Subcutaneous abdominal adipose tissue (tissue), 5 donors: ENCODE data around the gene SELENOO.

Source experiments
- H3K27ac ChIP-seq: one replicate; pipeline ENCODE4 v1.7.0; 2013; ENCODE audit warnings: low read depth, mild to moderate bottlenecking, inconsistent platforms, low read length, moderate library complexity
- H3K27me3 ChIP-seq, 5 donors: one replicate each; pipeline ENCODE4 v1.7.0; 2013; ENCODE audit warnings: low read length in 5 of 5, inconsistent platforms in 1 of 5; ENCODE audit not compliant: control insufficient read depth in 5 of 5, insufficient read depth in 4 of 5
- H3K36me3 ChIP-seq, 5 donors: one replicate each; pipeline ENCODE4 v1.7.0; 2013; ENCODE audit warnings: low read length in 5 of 5; ENCODE audit not compliant: control insufficient read depth in 5 of 5, insufficient read depth in 5 of 5
- H3K4me1 ChIP-seq, 5 donors: one replicate each; pipeline ENCODE4 v1.7.0; 2013; ENCODE audit warnings: low read length in 5 of 5, mild to moderate bottlenecking in 3 of 5, moderate library complexity in 1 of 5; ENCODE audit not compliant: control insufficient read depth in 5 of 5, insufficient read depth in 5 of 5
- H3K4me3 ChIP-seq, 5 donors: one replicate each; pipeline ENCODE4 v1.7.0; 2013; ENCODE audit warnings: low read length in 5 of 5, low read depth in 1 of 5
- H3K9ac ChIP-seq, 5 donors: one replicate each; pipeline ENCODE4 v1.7.0; 2013; ENCODE audit warnings: low read length in 5 of 5, mild to moderate bottlenecking in 4 of 5, moderate library complexity in 3 of 5
- H3K9me3 ChIP-seq, 5 donors: one replicate each; pipeline ENCODE4 v1.7.0; 2013; ENCODE audit warnings: low read length in 5 of 5; ENCODE audit not compliant: control insufficient read depth in 5 of 5
- donor health status: healthy.
- donor health status: healthy.
- donor health status: healthy.
- donor health status: healthy.
- donor health status: healthy.

Gene SELENOO

DNA sequence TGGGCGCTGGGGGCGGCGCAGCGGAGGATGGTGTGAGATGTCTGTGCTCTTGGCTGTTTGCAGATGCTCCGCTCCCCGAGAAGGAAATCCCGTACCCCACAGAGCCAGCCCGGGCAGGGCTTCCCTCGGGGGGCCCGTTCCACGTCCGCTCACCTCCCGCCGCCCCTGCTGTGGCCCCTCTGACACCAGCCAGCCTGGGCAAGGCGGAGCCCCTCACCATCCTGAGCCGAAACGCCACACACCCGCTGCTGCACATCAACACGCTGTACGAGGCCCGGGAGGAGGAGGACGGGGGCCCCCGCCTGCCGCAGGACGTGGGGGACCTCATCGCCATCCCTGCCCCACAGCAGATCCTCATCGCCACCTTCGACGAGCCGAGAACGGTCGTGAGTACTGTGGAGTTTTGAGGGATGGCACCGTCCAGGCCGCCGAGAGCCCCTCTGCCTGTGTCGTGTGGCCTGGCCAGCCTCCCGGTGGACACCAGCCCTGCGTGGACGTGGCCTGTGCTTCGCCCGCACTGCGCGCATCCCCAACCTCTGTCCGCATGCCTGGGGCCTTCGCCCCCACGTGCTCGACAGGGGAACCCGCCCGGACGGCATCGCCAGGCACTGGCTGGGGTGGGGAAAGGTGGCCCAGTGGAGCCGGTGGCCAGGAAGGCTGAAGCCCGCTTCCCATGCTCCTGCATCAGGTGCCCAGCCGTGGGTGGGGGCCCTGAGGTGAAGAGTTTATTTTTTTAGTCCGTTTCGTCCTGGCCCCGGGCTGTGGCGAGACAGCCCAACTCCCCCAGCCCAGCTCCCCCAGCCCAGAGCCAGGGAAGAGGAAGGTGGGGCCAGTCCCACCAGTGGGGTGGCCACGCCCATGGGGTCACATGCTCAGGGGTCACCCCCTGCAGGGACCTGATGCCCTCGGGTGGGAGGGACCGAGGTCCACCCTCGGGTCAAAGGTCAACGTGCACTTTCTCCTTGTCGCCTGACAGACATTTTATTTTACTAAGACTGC lies 21.6 kb upstream of the SELENOO start:
- Histone ChIP-seq H3K36me3 (no peaks in the 10 kb centered on the region), H3K9me3 (no peaks in the 10 kb centered on the region), H3K27ac (no peak overlapping the region), H3K4me3 (no peak overlapping the region), H3K9ac (no peak overlapping the region), H3K4me1 (peaks cover 0 to 13% (median 12%) of the 10 kb centered on the region in 5 donors), H3K27me3 (peaks cover 13 to 34% (median 29%) of the 10 kb centered on the region in 5 donors)

DNA sequence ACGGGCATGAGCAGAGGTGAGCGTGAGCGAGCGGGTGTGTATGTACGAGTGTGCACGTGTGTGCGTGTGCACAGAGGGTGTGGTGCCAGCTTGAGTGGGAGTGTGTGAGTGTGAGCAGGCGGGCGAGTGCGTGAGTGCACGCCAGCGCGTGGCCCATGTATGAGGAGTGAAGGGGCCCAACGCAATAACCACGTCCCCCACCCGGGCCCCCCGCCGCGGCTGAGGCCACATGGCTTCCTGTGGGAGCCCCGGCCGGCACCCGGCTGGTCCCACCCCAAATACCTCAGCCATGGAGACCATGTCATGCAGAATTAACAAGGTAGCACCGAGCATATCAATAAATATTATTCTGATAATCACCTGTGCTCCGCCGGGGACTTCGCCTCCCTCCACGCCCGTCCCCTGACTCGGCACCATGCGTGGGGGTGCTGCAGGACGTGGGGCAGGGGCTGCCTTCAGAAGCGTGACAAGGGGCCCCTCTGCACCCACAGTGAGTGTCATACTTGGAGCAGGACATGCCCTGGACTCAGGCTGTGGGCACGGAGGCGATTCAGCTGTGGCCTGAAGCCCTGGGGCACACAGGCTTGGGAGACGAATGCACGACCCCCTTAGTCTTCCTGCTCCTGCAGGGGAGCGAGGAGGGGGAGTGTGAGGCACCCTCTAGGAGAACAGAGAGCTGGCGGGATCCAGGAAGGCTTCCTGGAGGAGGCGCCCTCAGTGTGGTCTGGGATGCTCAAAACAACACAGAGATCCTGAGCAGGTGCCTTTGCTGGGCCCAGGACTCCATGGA lies 20.7 kb upstream of the SELENOO start:
- Histone ChIP-seq H3K27ac (no peak overlapping the region), H3K9me3 (no peaks in the 10 kb centered on the region), H3K9ac (no peak overlapping the region), H3K4me3 (no peak overlapping the region), H3K4me1 (peaks cover 0 to 16% (median 13%) of the 10 kb centered on the region in 5 donors), H3K27me3 (peaks cover 13 to 34% (median 29%) of the 10 kb centered on the region in 5 donors), H3K36me3 (no peaks in the 10 kb centered on the region)

DNA sequence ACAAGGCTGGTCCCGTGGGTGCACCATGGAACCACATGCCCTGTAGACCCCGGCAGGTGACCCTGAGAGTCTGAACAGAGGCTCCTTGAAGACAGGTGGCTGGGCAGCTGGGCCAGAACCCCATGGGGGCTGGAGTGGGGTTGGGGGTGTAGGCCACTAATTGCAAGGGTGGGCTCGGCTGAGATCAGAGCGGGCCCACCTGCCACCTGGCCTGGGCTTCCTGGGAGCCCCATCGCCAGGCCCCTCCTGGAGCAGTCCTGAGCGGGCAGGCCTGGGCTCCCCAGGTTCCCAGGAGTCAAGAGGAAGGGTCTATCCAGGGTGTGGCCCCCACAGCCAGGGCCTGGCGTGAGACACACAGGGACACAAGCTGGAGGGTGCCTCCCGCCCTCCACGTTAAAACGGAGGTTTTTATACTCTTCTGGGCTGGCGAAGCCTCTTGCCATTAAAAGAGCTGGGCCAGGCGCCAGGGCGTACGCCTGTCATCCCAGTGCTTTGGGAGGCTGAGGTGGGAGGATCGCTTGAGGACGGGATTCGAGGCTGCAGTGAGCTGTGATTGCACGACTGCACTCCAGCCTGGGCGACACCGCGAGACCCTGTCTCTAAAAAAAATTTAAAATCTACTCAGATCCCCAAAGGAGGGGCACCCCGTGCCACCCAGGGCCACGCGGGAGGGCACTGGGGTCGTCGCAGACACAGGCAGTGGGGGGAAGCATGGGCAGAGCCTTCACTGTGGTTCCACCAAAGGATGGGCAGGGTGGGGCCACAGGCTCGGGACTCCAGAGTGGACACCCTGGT lies 19.9 kb upstream of the SELENOO start:
- Histone ChIP-seq H3K27me3 (peaks cover 13 to 29% (median 29%) of the 10 kb centered on the region in 5 donors), H3K36me3 (no peaks in the 10 kb centered on the region), H3K27ac (no peak overlapping the region), H3K9ac (no peak overlapping the region), H3K4me3 (no peak overlapping the region), H3K4me1 (peaks cover 0 to 20% (median 16%) of the 10 kb centered on the region in 5 donors), H3K9me3 (no peaks in the 10 kb centered on the region)

DNA sequence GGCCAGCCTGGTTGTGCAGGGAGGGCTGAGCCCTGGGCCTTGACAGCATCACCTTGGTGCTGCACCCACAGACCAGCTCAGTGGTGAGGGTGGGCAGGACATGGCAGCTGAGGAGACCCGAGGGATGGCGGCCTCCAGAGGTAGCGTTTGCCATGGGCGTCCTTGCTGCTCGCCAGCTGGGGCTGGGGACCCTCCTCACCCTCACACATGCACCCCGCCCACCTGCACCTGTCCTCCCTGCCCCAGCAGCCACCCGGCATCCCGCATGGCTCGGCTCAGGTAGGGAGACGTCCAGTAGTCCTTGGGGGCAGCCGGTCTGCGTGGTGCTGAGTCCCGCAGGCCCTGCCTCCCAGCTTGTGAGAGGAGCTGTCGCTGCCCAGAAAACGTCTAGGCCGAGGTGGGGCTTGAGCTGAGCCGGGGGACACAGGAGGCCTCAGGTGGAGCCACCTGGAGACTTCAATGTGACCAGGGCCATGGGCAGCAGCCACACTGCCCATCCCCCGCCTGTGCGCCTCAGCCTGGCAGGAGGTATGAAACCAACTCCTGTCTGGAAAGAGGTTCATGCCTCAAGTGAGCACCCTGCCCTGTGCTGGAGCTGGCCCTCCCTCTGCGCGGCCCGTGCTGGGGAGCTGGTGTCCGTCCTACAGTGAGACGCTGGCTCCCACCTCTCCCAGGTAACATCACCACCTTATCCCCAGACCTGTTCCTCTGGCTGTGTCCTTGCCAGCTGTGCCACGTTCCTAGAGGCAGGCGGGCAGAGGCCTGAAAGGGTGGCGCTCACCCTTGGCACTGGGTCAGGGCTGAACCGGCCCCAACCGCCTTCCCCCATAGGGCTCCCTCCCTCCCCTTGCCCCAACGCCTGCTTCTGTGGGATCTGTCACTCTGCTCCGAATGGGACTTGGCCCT lies 18.4 kb upstream of the SELENOO start:
- H3K4me1 ChIP-seq = peaks cover 2 to 33% (median 28%) of the 10 kb centered on the region in 5 donors
- H3K27ac ChIP-seq = no peak overlapping the region
- H3K4me3 ChIP-seq = no peak overlapping the region
- no peaks in the 10 kb centered on the region for H3K9me3 ChIP-seq
- H3K36me3 ChIP-seq = no peaks in the 10 kb centered on the region
- no peak overlapping the region for H3K9ac ChIP-seq
- peaks cover 10 to 26% (median 20%) of the 10 kb centered on the region in 5 donors for H3K27me3 ChIP-seq

DNA sequence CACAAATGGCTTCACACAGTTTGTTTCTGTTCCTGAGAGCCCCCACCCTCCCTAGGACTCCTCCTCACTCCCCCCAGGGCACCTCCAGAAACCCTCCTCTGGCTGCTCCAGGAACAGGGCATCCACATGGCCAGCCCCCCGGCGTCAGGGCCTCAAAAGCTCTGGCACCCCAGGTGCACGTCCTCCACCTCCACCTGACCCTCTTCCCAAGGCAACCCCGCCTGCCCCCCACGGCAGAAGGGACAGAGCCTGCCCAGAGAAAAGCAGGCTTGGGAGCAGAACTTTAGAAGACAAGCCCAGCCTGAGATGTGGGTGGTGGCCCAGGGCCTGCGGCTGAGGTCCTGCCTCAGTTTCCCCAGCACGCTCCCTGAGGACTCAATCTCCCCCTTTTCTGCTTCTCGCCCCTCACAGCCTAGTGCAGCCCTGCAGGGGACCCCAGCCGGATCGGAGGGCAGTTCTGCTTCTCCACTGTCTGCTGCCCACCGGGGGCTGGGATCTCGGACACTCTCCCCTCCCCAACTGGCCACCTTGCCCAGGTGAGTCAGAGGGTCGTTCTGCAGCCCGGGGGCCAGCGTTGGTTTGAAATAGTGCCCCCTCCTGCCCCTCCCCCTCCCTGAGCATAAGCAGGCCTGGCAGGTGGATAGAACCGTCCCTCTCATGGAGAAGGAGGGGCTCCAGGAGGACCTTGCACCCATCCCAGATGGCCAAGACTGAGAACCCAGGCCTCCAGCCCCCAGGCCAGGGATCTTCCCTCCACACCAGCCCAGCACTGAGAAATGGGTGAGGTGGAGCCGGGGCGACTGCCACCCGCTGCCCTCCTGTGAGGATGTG lies 17.5 kb upstream of the SELENOO start:
- H3K27ac ChIP-seq = no peak overlapping the region

DNA sequence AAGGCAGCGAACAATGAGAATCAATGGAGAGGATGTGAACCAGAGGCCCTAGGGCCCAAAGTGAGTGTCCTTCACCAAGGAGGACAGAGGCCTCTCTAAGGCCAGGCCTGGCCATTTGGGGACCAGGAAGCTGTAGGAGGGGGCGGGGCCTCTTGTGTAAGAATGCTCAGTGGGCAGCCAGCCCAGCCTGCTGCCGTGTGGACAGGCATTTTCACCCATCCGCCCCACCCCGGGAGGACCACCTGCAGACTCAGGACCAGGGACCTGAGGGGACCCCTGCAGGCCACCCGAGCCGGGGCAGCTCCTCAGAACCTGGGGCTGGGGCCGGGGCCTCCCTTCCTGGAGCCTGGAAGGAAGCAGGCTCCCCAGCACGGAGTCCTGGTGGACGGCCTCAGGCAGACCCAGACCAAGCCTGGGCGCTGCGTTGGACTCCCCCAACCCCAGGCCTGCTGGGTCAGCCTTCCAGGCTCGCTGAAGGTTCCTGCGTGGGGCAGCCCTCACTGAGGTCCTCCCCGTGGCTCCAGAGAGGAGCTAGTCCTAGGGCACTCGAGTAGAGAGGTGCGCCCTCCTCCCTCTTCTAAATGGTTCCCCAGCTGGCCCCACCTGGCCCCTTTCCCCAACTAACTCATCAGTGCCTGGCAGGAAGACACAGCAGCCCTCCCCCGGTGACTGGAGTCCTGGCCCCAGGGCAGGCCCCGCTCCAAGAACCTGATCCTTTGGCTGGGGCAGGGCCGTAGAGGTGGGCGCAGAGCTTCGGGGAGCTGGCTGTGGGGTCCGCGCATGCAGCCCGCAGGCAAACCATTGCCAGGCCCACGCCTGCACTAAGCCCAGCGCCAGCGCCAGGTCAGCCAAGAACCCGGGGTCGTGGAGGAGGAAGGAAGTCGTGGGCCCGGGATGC lies 16.6 kb upstream of the SELENOO start:
- Histone ChIP-seq H3K36me3 (peaks cover 0 to 5% (median 0%) of the 10 kb centered on the region in 5 donors), H3K9ac (peak overlapping the region in 2 of 5 donors; percentile 14 to 30), H3K4me3 (peak overlapping the region in 2 of 5 donors; percentile 74 to 80), H3K27ac (no peak overlapping the region), H3K27me3 (peaks cover 7 to 10% (median 8%) of the 10 kb centered on the region in 5 donors), H3K9me3 (no peaks in the 10 kb centered on the region), H3K4me1 (peaks cover 2 to 38% (median 33%) of the 10 kb centered on the region in 5 donors)

More for the DNA sequence above, 17.5 kb upstream of the SELENOO start:
- Histone ChIP-seq H3K36me3 (no peaks in the 10 kb centered on the region), H3K4me1 (peaks cover 2 to 34% (median 29%) of the 10 kb centered on the region in 5 donors), H3K27me3 (peaks cover 8 to 19% (median 16%) of the 10 kb centered on the region in 5 donors), H3K4me3 (no peak overlapping the region), H3K9me3 (no peaks in the 10 kb centered on the region), H3K9ac (peak overlapping the region in 1 of 5 donors; percentile 14)

DNA sequence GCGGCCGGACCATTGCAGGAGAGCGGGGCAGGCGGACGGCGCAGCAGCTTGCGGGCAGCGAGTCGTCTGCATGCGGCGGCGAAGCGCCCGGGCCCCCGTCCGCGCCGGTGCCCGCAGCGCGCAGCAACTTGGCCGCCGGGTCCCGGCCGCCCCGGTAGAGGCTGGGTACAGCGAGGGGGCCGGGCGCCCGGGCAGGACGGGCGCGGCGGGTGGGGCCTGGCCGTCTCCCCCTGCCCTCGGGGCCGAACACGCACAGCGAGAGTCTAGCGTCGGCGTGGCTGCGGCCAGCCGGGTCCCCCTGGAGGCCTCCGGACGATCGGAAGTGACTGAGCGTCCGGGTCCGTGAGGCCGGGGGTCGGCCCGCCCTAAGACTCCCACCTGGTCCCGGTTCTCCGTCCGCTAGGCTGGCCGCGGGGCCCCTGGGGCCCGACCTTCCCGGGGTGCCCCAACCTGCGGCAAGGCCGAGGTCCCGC lies 15.9 kb upstream of the SELENOO start:
- H3K27me3 ChIP-seq = peaks cover under 1 to 6% (median 4%) of the 10 kb centered on the region in 5 donors
- peaks cover 0 to 5% (median 0%) of the 10 kb centered on the region in 5 donors for H3K36me3 ChIP-seq
- H3K4me1 ChIP-seq = peaks cover 4 to 44% (median 40%) of the 10 kb centered on the region in 5 donors
- no peak overlapping the region for H3K27ac ChIP-seq
- peak overlapping the region in 4 of 5 donors; percentile 64 to 80 (median 72) for H3K4me3 ChIP-seq
- no peaks in the 10 kb centered on the region for H3K9me3 ChIP-seq
- peak overlapping the region in 4 of 5 donors; percentile 63 to 78 (median 68) for H3K9ac ChIP-seq
